H1 (cell line): ENCODE results near the gene ZNF750. TPM values are rescaled to one million over a fixed set of nuclear protein-coding genes. Genes with fewer than 3 reads are reported as not detected.

Experiments used
- CTCF ChIA-PET: fragments of 300-600 bp; sonication (Branson Sonifier 250); formaldehyde crosslinking; loops from one replicate; lab custom pipeline; 2021; ENCODE audit not compliant: partially characterized antibody; lab: Charles Lee
- POLR2A ChIA-PET: fragments of 300-600 bp; sonication (Branson Sonifier 250); formaldehyde crosslinking; loops from one replicate; lab custom pipeline; 2021; ENCODE audit warnings: inconsistent platforms; ENCODE audit not compliant: partially characterized antibody; lab: Charles Lee
- DNase-seq, 2 experiments: peaks; one replicate each; pipeline versions ENCODE4 v3.0.0 to v3.0.0-alpha.2; 2010 to 2022; ENCODE audit warnings: low spot score in 2 of 2, low read depth in 1 of 2, mixed read lengths in 1 of 2
- FAIRE-seq: peaks from 2 replicates; lab custom pipeline; 2011; peaks lifted over from hg19 to GRCh38; lab: Jason Lieb, UNC
- H2AFZ ChIP-seq: 2 replicates; pipeline ENCODE4 v1.8.1; 2012; ENCODE audit warnings: low read length, inconsistent platforms
- H2AK5ac ChIP-seq: 2 replicates; pipeline ENCODE4 v1.6.1; 2013; ENCODE audit warnings: low read depth, low read length
- H2BK120ac ChIP-seq: replicated peaks from 2 replicates; pipeline ENCODE3; 2013; ENCODE audit warnings: low read depth, low read length, inconsistent platforms
- H2BK12ac ChIP-seq: 2 replicates; pipeline ENCODE4 v1.6.1; 2013; ENCODE audit warnings: low read depth, low read length
- H2BK15ac ChIP-seq: 2 replicates; pipeline ENCODE4 v1.6.1; 2013; ENCODE audit warnings: low read length
- H2BK20ac ChIP-seq: 2 replicates; pipeline ENCODE4 v1.6.1; 2013; ENCODE audit warnings: low read length
- H2BK5ac ChIP-seq: 2 replicates; pipeline ENCODE4 v1.6.1; 2013; ENCODE audit warnings: low read depth, low read length
- H3K14ac ChIP-seq: 2 replicates; pipeline ENCODE4 v1.6.1; 2013; ENCODE audit warnings: inconsistent platforms; ENCODE audit not compliant: insufficient read length
- H3K18ac ChIP-seq: 2 replicates; pipeline ENCODE4 v1.6.1; 2013; ENCODE audit warnings: low read length; ENCODE audit errors: extremely low read depth
- H3K23ac ChIP-seq: 2 replicates; pipeline ENCODE4 v1.6.1; 2013; ENCODE audit warnings: inconsistent platforms; ENCODE audit not compliant: insufficient read length
- H3K23me2 ChIP-seq: 2 replicates; pipeline ENCODE4 v1.6.1; 2013; ENCODE audit warnings: low read depth, low read length
- H3K27ac ChIP-seq: 2 replicates; pipeline ENCODE4 v1.6.1; 2011; ENCODE audit warnings: low read depth, low read length, inconsistent platforms
- H3K27me3 ChIP-seq, 4 experiments: replicated peaks in 1 of 4; 1 replicate in 1 of 4; 2 replicates in 3 of 4; pipeline versions ENCODE4 v1.6.1 to v1.8.1; 2011 to 2013; ENCODE audit warnings: low read length in 3 of 4, mild to moderate bottlenecking in 3 of 4, inconsistent platforms in 2 of 4, mixed read lengths in 2 of 4, moderate library complexity in 1 of 4; ENCODE audit not compliant: control insufficient read depth in 3 of 4, insufficient read depth in 3 of 4; ENCODE audit errors: extremely low read depth in 1 of 4
- H3K36me3 ChIP-seq, 4 experiments: 2 replicates each; pipeline versions ENCODE4 v1.6.1 to v1.8.1; 2011 to 2013; ENCODE audit warnings: mild to moderate bottlenecking in 4 of 4, low read length in 3 of 4, moderate library complexity in 2 of 4, control low read depth in 1 of 4, inconsistent platforms in 1 of 4; ENCODE audit not compliant: insufficient read depth in 4 of 4, control insufficient read depth in 2 of 4
- H3K4ac ChIP-seq: replicated peaks from 2 replicates; pipeline ENCODE3; 2013; ENCODE audit warnings: low read length, low read depth, mixed read lengths, inconsistent platforms; ENCODE audit not compliant: insufficient read length
- H3K4me1 ChIP-seq, 4 experiments: replicated peaks in 1 of 4; 1 replicate in 1 of 4; 2 replicates in 3 of 4; pipeline versions ENCODE4 v1.6.1 to v1.8.1; 2011 to 2013; ENCODE audit warnings: low read length in 3 of 4, inconsistent platforms in 2 of 4, mixed read lengths in 1 of 4; ENCODE audit not compliant: insufficient read depth in 4 of 4, control insufficient read depth in 3 of 4
- H3K4me2 ChIP-seq, 2 experiments: 2 replicates each; pipeline versions ENCODE4 v1.6.1 to v1.8.1; 2011 to 2013; ENCODE audit warnings: low read depth in 2 of 2, low read length in 2 of 2, control low read depth in 1 of 2, inconsistent platforms in 1 of 2, mild to moderate bottlenecking in 1 of 2; ENCODE audit not compliant: insufficient read depth in 1 of 2
- H3K4me3 ChIP-seq, 4 experiments: fragments of 200-600, 300-600 bp in 1 of 4; sonication (generic), shearing (Covaris generic), sonication (Bioruptor Twin) in 1 of 4; 2 replicates each; pipeline versions ENCODE4 v1.5.1 to v1.8.1; 2011 to 2016; ENCODE audit warnings: low read length in 4 of 4, low read depth in 3 of 4, control low read depth in 2 of 4, inconsistent platforms in 2 of 4, mild to moderate bottlenecking in 2 of 4, mixed read lengths in 1 of 4, moderate library complexity in 1 of 4; ENCODE audit not compliant: insufficient read depth in 2 of 4; ENCODE audit errors: extremely low read depth in 1 of 4
- H3K56ac ChIP-seq: replicated peaks from 2 replicates; pipeline ENCODE3; 2013; ENCODE audit warnings: low read depth, mild to moderate bottlenecking, mixed read lengths, low read length, inconsistent platforms; ENCODE audit not compliant: insufficient read length
- H3K79me1 ChIP-seq: 2 replicates; pipeline ENCODE4 v1.6.1; 2013; ENCODE audit warnings: low read depth, low read length, control low read depth
- H3K79me2 ChIP-seq, 2 experiments: 2 replicates each; pipeline versions ENCODE4 v1.6.1 to v1.8.1; 2012 to 2013; ENCODE audit warnings: low read length in 2 of 2, mild to moderate bottlenecking in 2 of 2, inconsistent platforms in 1 of 2; ENCODE audit not compliant: insufficient read depth in 2 of 2, control insufficient read depth in 1 of 2
- H3K9ac ChIP-seq, 4 experiments: replicated peaks in 1 of 4; 1 replicate in 1 of 4; 2 replicates in 3 of 4; pipeline versions ENCODE4 v1.6.1 to v1.8.1; 2011 to 2013; ENCODE audit warnings: low read depth in 3 of 4, low read length in 3 of 4, control low read depth in 2 of 4, mild to moderate bottlenecking in 2 of 4, moderate library complexity in 2 of 4, inconsistent platforms in 1 of 4; ENCODE audit errors: extremely low read depth in 1 of 4
- H3K9me3 ChIP-seq, 2 experiments: 2 replicates each; pipeline versions ENCODE4 v1.6.1 to v1.8.1; 2012 to 2013; ENCODE audit warnings: mild to moderate bottlenecking in 2 of 2, moderate library complexity in 2 of 2, control low read depth in 1 of 2, inconsistent platforms in 1 of 2, low read depth in 1 of 2, low read length in 1 of 2, mixed read lengths in 1 of 2; ENCODE audit not compliant: insufficient read depth in 2 of 2
- H4K20me1 ChIP-seq, 2 experiments: replicated peaks in 1 of 2; 2 replicates each; pipeline versions ENCODE3 to v1.8.1; 2011 to 2013; ENCODE audit warnings: inconsistent platforms in 2 of 2, low read length in 2 of 2, mild to moderate bottlenecking in 1 of 2; ENCODE audit not compliant: insufficient read depth in 2 of 2, control insufficient read depth in 1 of 2
- H4K5ac ChIP-seq: 2 replicates; pipeline ENCODE4 v1.6.1; 2013; ENCODE audit warnings: low read length, low read depth, mixed read lengths, inconsistent platforms; ENCODE audit not compliant: insufficient read length
- H4K8ac ChIP-seq: 2 replicates; pipeline ENCODE4 v1.8.0; 2013; ENCODE audit warnings: mild to moderate bottlenecking, moderate library complexity, low read length, inconsistent platforms; ENCODE audit not compliant: insufficient read depth; ENCODE audit errors: extremely low read depth
- H4K91ac ChIP-seq: replicated peaks from 2 replicates; pipeline ENCODE3; 2013; ENCODE audit warnings: low read length, mixed read lengths, inconsistent platforms; ENCODE audit not compliant: insufficient read length
- CBX8 ChIP-seq: fragments of 300-800, 300-1000 bp; sonication (generic); IDR thresholded peaks from 2 replicates; pipeline ENCODE4 v1.7.1; 2016; ENCODE audit warnings: low read depth, low read length, borderline replicate concordance
- E2F6 ChIP-seq: IDR thresholded peaks from 2 replicates; pipeline ENCODE4 v1.6.1; 2012; ENCODE audit warnings: inconsistent platforms
- EGR1 ChIP-seq: IDR thresholded peaks from 2 replicates; pipeline ENCODE4 v1.6.1; 2011; ENCODE audit warnings: low read depth, low read length, borderline replicate concordance
- GABPA ChIP-seq: IDR thresholded peaks from 2 replicates; pipeline ENCODE4 v1.6.1; 2011; ENCODE audit warnings: mild to moderate bottlenecking, low read length, moderate library complexity, borderline replicate concordance; ENCODE audit not compliant: insufficient read depth
- HDAC2 ChIP-seq, 2 experiments: fragments of 300-600 bp in 1 of 2; sonication (generic) in 1 of 2; IDR thresholded peaks; 2 replicates each; pipeline ENCODE4 v1.6.1; 2011 to 2012; ENCODE audit warnings: low read depth in 2 of 2, low read length in 2 of 2, mild to moderate bottlenecking in 2 of 2, moderate library complexity in 2 of 2, borderline replicate concordance in 1 of 2, inconsistent platforms in 1 of 2
- JUN ChIP-seq: IDR thresholded peaks from 2 replicates; pipeline ENCODE4 v1.6.1; 2011; ENCODE audit warnings: low read depth, mild to moderate bottlenecking, improper control_type of control experiment, low read length
- JUND ChIP-seq: IDR thresholded peaks from 2 replicates; pipeline ENCODE4 v1.6.1; 2011; ENCODE audit warnings: mild to moderate bottlenecking, improper control_type of control experiment, low read length
- SIX5 ChIP-seq: IDR thresholded peaks from 2 replicates; pipeline ENCODE4 v1.6.1; 2011; ENCODE audit warnings: mild to moderate bottlenecking, low read depth, low read length
- SP1 ChIP-seq: IDR thresholded peaks from 2 replicates; pipeline ENCODE4 v1.6.1; 2011; ENCODE audit warnings: low read depth, low read length
- SP4 ChIP-seq: IDR thresholded peaks from 2 replicates; pipeline ENCODE4 v1.6.1; 2012; ENCODE audit warnings: low read length, inconsistent platforms
- SRF ChIP-seq: IDR thresholded peaks from 2 replicates; pipeline ENCODE4 v1.6.1; 2011; ENCODE audit warnings: mild to moderate bottlenecking, low read depth, low read length, moderate library complexity
- SUZ12 ChIP-seq: fragments of 200-600 bp; sonication (generic); IDR thresholded peaks from 2 replicates; pipeline ENCODE4 v1.6.1; 2012; ENCODE audit warnings: mild to moderate bottlenecking, inconsistent platforms, low read length, moderate library complexity, mixed read lengths
- TAF1 ChIP-seq: IDR thresholded peaks from 2 replicates; pipeline ENCODE4 v1.6.1; 2011; ENCODE audit warnings: mild to moderate bottlenecking, low read depth, low read length
- TEAD4 ChIP-seq: IDR thresholded peaks from 2 replicates; pipeline ENCODE4 v1.6.1; 2012; ENCODE audit warnings: low read depth, low read length, inconsistent platforms, mixed read lengths
- WGBS, 2 experiments: shearing (Covaris generic) in 1 of 2; methylation state at CpG; one replicate each; pipeline versions ENCODE4 v1.1.6 to v1.1.7; 2013 to 2015; ENCODE audit warnings: low lambda C conversion rate in 2 of 2, mixed read lengths in 2 of 2, inconsistent platforms in 1 of 2, low coverage in 1 of 2, missing lambda C conversion rate in 1 of 2; ENCODE audit not compliant: insufficient replicate concordance in 2 of 2, insufficient coverage in 1 of 2, insufficient read length in 1 of 2; ENCODE audit errors: extremely low coverage in 1 of 2, missing lambda C conversion rate in 1 of 2; 5-methylcytosine and 5-hydroxymethylcytosine counted together
- polyA plus RNA-seq, 7 experiments: library from polyadenylated mRNA; depleted of rRNA in 3 of 7; stranded (reverse) in 5 of 7; unstranded in 2 of 7; fragments of >200 nt in 5 of 7; fragments of 200-250 nt in 2 of 7; gene quantifications; 1 replicate in 5 of 7; 2 replicates in 1 of 7; 4 replicates in 1 of 7; pipeline versions ENCODE4 v1.2.1 to v1.2.3, GENCODE V29; 2011 to 2013; ENCODE audit warnings: missing spikeins in 2 of 7, mixed read lengths in 2 of 7
- total RNA-seq: library from RNA; stranded (reverse); fragmentation: NEBNext Ultra II Directional; extraction: Animal tissue kit (Norgen Biotek cat#: 25700); gene quantifications from 2 replicates; pipeline ENCODE4 v1.2.1, GENCODE V29; 2021

Gene ZNF750
- total and polyA plus RNA-seq, 2 of the 8 experiments (the other 6 are each of a cell fraction or from before 2014, with no cell fraction given): not detected

DNA sequence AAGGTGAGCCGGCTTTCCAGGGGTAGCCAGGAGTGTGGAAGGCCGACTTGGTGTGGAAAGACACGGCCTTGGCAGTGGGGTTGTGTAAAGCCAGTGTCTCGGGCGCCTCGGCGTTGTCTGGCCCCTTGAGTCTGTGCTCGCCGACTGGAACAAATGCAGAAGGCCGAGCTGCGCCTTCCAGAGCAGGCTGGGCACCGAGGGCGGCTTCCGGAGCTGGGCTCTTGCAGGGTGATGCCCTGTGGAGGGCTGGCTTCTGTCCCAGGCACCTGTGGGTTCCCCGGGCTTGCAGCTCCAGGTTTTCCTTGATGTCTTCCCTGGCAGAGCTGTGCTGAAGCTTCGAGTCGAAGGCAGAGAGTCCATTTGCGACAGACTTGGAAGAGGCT is 8.0 kb downstream of the ZNF750 start:
- Histone ChIP-seq H4K91ac (no peak overlapping the region), H3K79me1 (peaks cover 7% of the 10 kb centered on the region), H2BK15ac (no peak overlapping the region), H4K20me1 (peaks cover 7 to 13% of the 10 kb centered on the region in 2 experiments), H3K4me3 (no peak overlapping the region), H4K8ac (peak overlapping the region; percentile 58; the same call in 1 of the 2 replicates), H3K23ac (no peak overlapping the region), H3K23me2 (no peaks in the 10 kb centered on the region), H3K18ac (no peak overlapping the region), H4K5ac (no peak overlapping the region), H3K14ac (no peak overlapping the region), H3K27me3 (no peaks in the 10 kb centered on the region), H3K4me1 (peaks cover 0 to 8% (median under 1%) of the 10 kb centered on the region in 4 experiments; a peak in 4 of 7 replicates), H2AFZ (no peak overlapping the region), H2AK5ac (no peak overlapping the region), H2BK5ac (no peak overlapping the region), H3K56ac (no peak overlapping the region), H2BK120ac (no peak overlapping the region), H3K4me2 (no peak overlapping the region), H2BK12ac (no peak overlapping the region), H3K9me3 (no peaks in the 10 kb centered on the region), H3K27ac (no peak overlapping the region), H3K9ac (no peak overlapping the region), H3K79me2 (peaks cover 0 to 7% of the 10 kb centered on the region in 2 experiments; a peak in 1 of 4 replicates), H3K4ac (no peak overlapping the region), H2BK20ac (no peak overlapping the region), H3K36me3 (peaks cover 2 to 26% (median 18%) of the 10 kb centered on the region in 4 experiments; a peak in 5 of 8 replicates)
- ChIA-PET CTCF (interaction anchor here (0.7 to 3.6 kb wide), 6 partner anchors 9 to 131 kb away, joined by 3 to 14 read pairs (median 4); no protein-coding TSS in a partner anchor), POLR2A (no interaction called here)
- DNase-seq: no peak
- WGBS, 2 experiments: 92% methylated on average over 18 of the region's 18 CpGs; no CpG with 5 or more reads in 1 of the 2 experiments
- no peak for FAIRE-seq
- no peak for TF ChIP-seq JUND
- TF ChIP-seq SIX5: no peak
- TF ChIP-seq TEAD4: no peak
- no peak for TF ChIP-seq SRF
- TF ChIP-seq SP4: no peak
- no peak for TF ChIP-seq SP1
- no peak for TF ChIP-seq JUN
- no peak for TF ChIP-seq EGR1
- TF ChIP-seq HDAC2 (IDR thresholded peaks at IDR 0.05; ENCODE audit: borderline replicate concordance in 1 of 2, low read depth in 2 of 2, low read length in 2 of 2): no peak
- no peak for TF ChIP-seq E2F6
- no peak for TF ChIP-seq GABPA
- TF ChIP-seq CBX8: no peak
- TF ChIP-seq SUZ12: no peak
- no peak for TF ChIP-seq TAF1
